Effector memory CD4-positive, alpha-beta T cell (primary cell): ENCODE measurements around the gene TGFA.
A peak's percentile ranks its signal among the peaks of the same experiment; 100 is the strongest.

Experiments
- DNase-seq, 3 donors: peaks; one replicate each; pipeline ENCODE4 v3.0.0-alpha.2; 2020
- H3K27ac ChIP-seq: 2 replicates; pipeline ENCODE4 v1.7.0; 2013; ENCODE audit warnings: mild to moderate bottlenecking, low read length, moderate library complexity; ENCODE audit not compliant: insufficient read depth, poor library complexity, severe bottlenecking
- H3K27me3 ChIP-seq: replicated peaks from 2 replicates; pipeline ENCODE4 v1.7.0; 2013; ENCODE audit warnings: mild to moderate bottlenecking, low read length; ENCODE audit not compliant: insufficient read depth, control insufficient read depth, poor library complexity, severe bottlenecking
- H3K36me3 ChIP-seq: 2 replicates; pipeline ENCODE4 v1.7.0; 2013; ENCODE audit warnings: mild to moderate bottlenecking, low read length, moderate library complexity; ENCODE audit not compliant: control insufficient read depth, insufficient read depth
- H3K4me1 ChIP-seq: 2 replicates; pipeline ENCODE4 v1.7.0; 2013; ENCODE audit warnings: low read length, mild to moderate bottlenecking; ENCODE audit not compliant: control insufficient read depth, insufficient read depth, poor library complexity, severe bottlenecking
- H3K4me3 ChIP-seq: 2 replicates; pipeline ENCODE4 v1.7.0; 2013; ENCODE audit warnings: low read length, low read depth, mild to moderate bottlenecking; ENCODE audit not compliant: insufficient read depth, poor library complexity, severe bottlenecking
- H3K9me3 ChIP-seq: 2 replicates; pipeline ENCODE4 v1.7.0; 2013; ENCODE audit warnings: mild to moderate bottlenecking, low read length, moderate library complexity; ENCODE audit not compliant: control insufficient read depth

TGFA gene

GRCh38 chr2:70458661-70459060 lies 95.0 kb downstream of the TGFA start:
- Histone ChIP-seq H3K27me3 (no peaks in the 10 kb centered on the region), H3K9me3 (no peaks in the 10 kb centered on the region), H3K27ac (no peak overlapping the region), H3K36me3 (no peaks in the 10 kb centered on the region), H3K4me1 (no peaks in the 10 kb centered on the region), H3K4me3 (no peak overlapping the region)
- no peak for DNase-seq

GRCh38 chr2:70456585-70457495 lies 96.8 kb downstream of the TGFA start:
- H3K36me3 ChIP-seq: no peaks in the 10 kb centered on the region
- no peak for DNase-seq
- H3K27ac ChIP-seq: no peak overlapping the region
- H3K4me3 ChIP-seq: no peak overlapping the region
- no peaks in the 10 kb centered on the region for H3K4me1 ChIP-seq
- no peaks in the 10 kb centered on the region for H3K9me3 ChIP-seq
- H3K27me3 ChIP-seq: no peaks in the 10 kb centered on the region

GRCh38 chr2:70454936-70455544 lies 98.6 kb downstream of the TGFA start:
- Histone ChIP-seq H3K27me3 (no peaks in the 10 kb centered on the region), H3K4me3 (no peak overlapping the region), H3K27ac (no peak overlapping the region), H3K36me3 (no peaks in the 10 kb centered on the region), H3K9me3 (no peaks in the 10 kb centered on the region), H3K4me1 (no peaks in the 10 kb centered on the region)
- DNase-seq: no peak

- Histone ChIP-seq H3K27me3 (no peaks in the 10 kb centered on the region), H3K9me3 (no peaks in the 10 kb centered on the region), H3K4me3 (no peak overlapping the region), H3K27ac (no peak overlapping the region), H3K4me1 (no peaks in the 10 kb centered on the region), H3K36me3 (no peaks in the 10 kb centered on the region)
- DNase-seq: no peak
Observed at GRCh38 chr2:70450641-70451250, 102.9 kb downstream of the TGFA start.

- no peaks in the 10 kb centered on the region for H3K4me1 ChIP-seq
- no peak overlapping the region for H3K27ac ChIP-seq
- no peaks in the 10 kb centered on the region for H3K9me3 ChIP-seq
- no peak for DNase-seq
- no peaks in the 10 kb centered on the region for H3K36me3 ChIP-seq
- no peak overlapping the region for H3K4me3 ChIP-seq
- H3K27me3 ChIP-seq: no peaks in the 10 kb centered on the region
Observed at GRCh38 chr2:70448041-70448440, 105.6 kb downstream of the TGFA start.

GRCh38 chr2:70443726-70444125 lies 109.9 kb downstream of the TGFA start:
- H3K4me3 ChIP-seq: no peak overlapping the region
- H3K9me3 ChIP-seq: no peaks in the 10 kb centered on the region
- H3K36me3 ChIP-seq: no peaks in the 10 kb centered on the region
- H3K4me1 ChIP-seq: peaks cover 18% of the 10 kb centered on the region
- DNase-seq: no peak
- H3K27ac ChIP-seq: no peak overlapping the region
- no peaks in the 10 kb centered on the region for H3K27me3 ChIP-seq

GRCh38 chr2:70443078-70443465 lies 110.6 kb downstream of the TGFA start:
- Histone ChIP-seq H3K27ac (no peak overlapping the region), H3K4me1 (peaks cover 18% of the 10 kb centered on the region), H3K9me3 (no peaks in the 10 kb centered on the region), H3K4me3 (no peak overlapping the region), H3K27me3 (no peaks in the 10 kb centered on the region), H3K36me3 (no peaks in the 10 kb centered on the region)
- no peak for DNase-seq

GRCh38 chr2:70442301-70443077 lies 111.1 kb downstream of the TGFA start:
- Histone ChIP-seq H3K9me3 (no peaks in the 10 kb centered on the region), H3K27ac (no peak overlapping the region), H3K27me3 (no peaks in the 10 kb centered on the region), H3K36me3 (no peaks in the 10 kb centered on the region), H3K4me1 (peaks cover 18% of the 10 kb centered on the region), H3K4me3 (no peak overlapping the region)
- no peak for DNase-seq

GRCh38 chr2:70440621-70441020 lies 113.0 kb downstream of the TGFA start:
- H3K27ac ChIP-seq: peak overlapping the region; percentile 24
- DNase-seq: no peak

More at GRCh38 chr2:70440621-70441020, 113.0 kb downstream of the TGFA start:
- no peaks in the 10 kb centered on the region for H3K9me3 ChIP-seq
- H3K27me3 ChIP-seq: no peaks in the 10 kb centered on the region
- H3K4me1 ChIP-seq: peaks cover 18% of the 10 kb centered on the region
- H3K4me3 ChIP-seq: no peak overlapping the region
- no peaks in the 10 kb centered on the region for H3K36me3 ChIP-seq
